Stomach smooth muscle (tissue), 2 donors: ENCODE measurements around the gene CD28.

Experiments
- H3K27ac ChIP-seq: one replicate; pipeline ENCODE4 v1.7.0; 2013; ENCODE audit warnings: mild to moderate bottlenecking, low read length, inconsistent platforms
- H3K27me3 ChIP-seq, 2 donors: one replicate each; pipeline ENCODE4 v1.7.0; 2013; ENCODE audit warnings: low read length in 2 of 2; ENCODE audit not compliant: insufficient read depth in 2 of 2, control insufficient read depth in 1 of 2
- H3K36me3 ChIP-seq, 2 donors: one replicate each; pipeline ENCODE4 v1.7.0; 2013; ENCODE audit warnings: low read length in 2 of 2; ENCODE audit not compliant: control insufficient read depth in 2 of 2, insufficient read depth in 2 of 2
- H3K4me1 ChIP-seq: one replicate; pipeline ENCODE4 v1.7.0; 2013; ENCODE audit warnings: low read length; ENCODE audit not compliant: control insufficient read depth, insufficient read depth
- H3K4me3 ChIP-seq, 2 donors: one replicate each; pipeline ENCODE4 v1.7.0; 2013; ENCODE audit warnings: low read length in 2 of 2
- H3K9ac ChIP-seq, 2 donors: one replicate each; pipeline ENCODE4 v1.7.0; 2013; ENCODE audit warnings: low read length in 2 of 2, mild to moderate bottlenecking in 1 of 2
- H3K9me3 ChIP-seq, 2 donors: one replicate each; pipeline ENCODE4 v1.7.0; 2013; ENCODE audit warnings: low read length in 2 of 2; ENCODE audit not compliant: control insufficient read depth in 2 of 2
- donor health status: healthy.
- donor health status: Pancreatic carcinoma.

The CD28 gene

GRCh38 chr2:203748331-203749126, 42.1 kb downstream of the CD28 start:
- Histone ChIP-seq H3K4me1 (no peaks in the 10 kb centered on the region), H3K27ac (no peak overlapping the region), H3K9me3 (no peaks in the 10 kb centered on the region), H3K36me3 (no peaks in the 10 kb centered on the region), H3K4me3 (no peak overlapping the region), H3K27me3 (no peaks in the 10 kb centered on the region), H3K9ac (no peak overlapping the region)

DNA sequence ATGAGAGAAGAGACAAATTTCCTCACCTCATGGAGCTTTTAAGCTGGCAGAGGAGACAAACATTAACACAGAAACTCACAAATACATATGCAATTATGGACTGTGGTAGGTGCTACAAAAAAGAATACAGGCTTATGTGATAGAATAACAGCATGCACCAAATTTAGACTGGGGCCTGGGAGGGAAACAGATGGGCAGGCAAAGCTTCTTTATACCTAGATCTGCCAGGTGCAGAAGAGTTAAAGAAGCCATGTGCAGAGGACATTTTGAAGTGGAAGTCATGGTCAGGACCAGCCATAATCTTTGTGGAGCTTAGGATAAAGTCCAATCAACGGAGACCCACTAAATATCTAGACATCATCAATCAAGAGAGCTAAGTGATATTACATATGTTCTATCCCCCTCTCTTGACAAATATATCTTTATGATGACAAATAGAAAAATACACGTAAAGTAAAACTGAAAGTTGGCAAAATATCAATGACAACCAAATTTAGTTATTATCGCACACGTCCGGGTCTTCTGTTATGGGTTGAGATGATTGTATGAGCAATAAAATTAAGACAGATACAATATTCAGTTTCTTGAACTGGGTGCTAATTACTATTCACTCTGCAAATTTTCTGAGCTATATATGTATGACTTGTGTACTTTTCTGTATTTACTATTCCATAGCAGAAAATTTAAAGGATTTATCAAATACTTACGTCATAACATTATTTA, 44.1 kb downstream of the CD28 start:
- Histone ChIP-seq H3K9ac (no peak overlapping the region), H3K9me3 (no peaks in the 10 kb centered on the region), H3K4me1 (no peaks in the 10 kb centered on the region), H3K36me3 (no peaks in the 10 kb centered on the region), H3K4me3 (no peak overlapping the region), H3K27ac (no peak overlapping the region), H3K27me3 (no peaks in the 10 kb centered on the region)

- H3K36me3 ChIP-seq = no peaks in the 10 kb centered on the region
- H3K27me3 ChIP-seq = no peaks in the 10 kb centered on the region
- H3K9ac ChIP-seq = no peak overlapping the region
- H3K4me1 ChIP-seq = no peaks in the 10 kb centered on the region
- no peak overlapping the region for H3K27ac ChIP-seq
- peaks cover 0 to 8% of the 10 kb centered on the region in 2 donors for H3K9me3 ChIP-seq
- no peak overlapping the region for H3K4me3 ChIP-seq
Observed at GRCh38 chr2:203751685-203752271, 45.3 kb downstream of the CD28 start.

DNA sequence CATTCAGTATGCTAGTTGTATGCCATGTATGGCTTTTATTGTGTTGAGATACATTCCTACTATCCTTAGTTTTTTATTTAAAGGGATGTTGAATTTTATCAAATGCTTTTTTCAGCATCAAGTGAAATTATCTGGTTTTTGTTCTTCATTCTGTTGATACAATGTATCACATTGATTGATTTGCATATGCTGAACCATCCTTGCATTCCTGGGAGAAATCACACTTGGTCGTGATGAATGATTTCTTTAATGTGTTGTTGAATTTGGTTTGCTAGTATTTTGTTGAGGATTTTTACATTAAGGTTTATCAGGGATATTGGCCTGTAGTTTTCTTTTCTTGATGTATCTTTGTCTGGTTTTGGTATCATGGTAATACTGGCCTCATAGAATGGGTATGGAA, 49.7 kb downstream of the CD28 start:
- Histone ChIP-seq H3K9ac (no peak overlapping the region), H3K27ac (no peak overlapping the region), H3K9me3 (peaks cover 0 to 10% of the 10 kb centered on the region in 2 donors), H3K27me3 (no peaks in the 10 kb centered on the region), H3K4me3 (no peak overlapping the region), H3K4me1 (no peaks in the 10 kb centered on the region), H3K36me3 (no peaks in the 10 kb centered on the region)

- no peaks in the 10 kb centered on the region for H3K27me3 ChIP-seq
- H3K36me3 ChIP-seq = no peaks in the 10 kb centered on the region
- H3K9ac ChIP-seq = no peak overlapping the region
- no peak overlapping the region for H3K27ac ChIP-seq
- no peak overlapping the region for H3K4me3 ChIP-seq
- H3K9me3 ChIP-seq = peaks cover 0 to 10% of the 10 kb centered on the region in 2 donors
- H3K4me1 ChIP-seq = no peaks in the 10 kb centered on the region
Observed at GRCh38 chr2:203758841-203759689, 52.6 kb downstream of the CD28 start.

GRCh38 chr2:203759690-203760365, 53.4 kb downstream of the CD28 start:
- H3K27ac ChIP-seq = no peak overlapping the region
- H3K4me3 ChIP-seq = no peak overlapping the region
- no peak overlapping the region for H3K9ac ChIP-seq

GRCh38 chr2:203761121-203761520, 54.7 kb downstream of the CD28 start:
- Histone ChIP-seq H3K9me3 (peaks cover 0 to 7% of the 10 kb centered on the region in 2 donors), H3K9ac (no peak overlapping the region), H3K27ac (no peak overlapping the region), H3K4me1 (no peaks in the 10 kb centered on the region), H3K27me3 (no peaks in the 10 kb centered on the region), H3K36me3 (no peaks in the 10 kb centered on the region), H3K4me3 (no peak overlapping the region)

More at GRCh38 chr2:203759690-203760365, 53.4 kb downstream of the CD28 start:
- Histone ChIP-seq H3K27me3 (no peaks in the 10 kb centered on the region), H3K36me3 (no peaks in the 10 kb centered on the region), H3K4me1 (no peaks in the 10 kb centered on the region), H3K9me3 (peaks cover 0 to 10% of the 10 kb centered on the region in 2 donors)

- H3K27ac ChIP-seq = no peak overlapping the region
- no peaks in the 10 kb centered on the region for H3K27me3 ChIP-seq
- no peaks in the 10 kb centered on the region for H3K4me1 ChIP-seq
- no peak overlapping the region for H3K4me3 ChIP-seq
- H3K9ac ChIP-seq = no peak overlapping the region
- H3K9me3 ChIP-seq = peaks cover 0 to 2% of the 10 kb centered on the region in 2 donors
- no peaks in the 10 kb centered on the region for H3K36me3 ChIP-seq
Observed at GRCh38 chr2:203763241-203763937, 57.0 kb downstream of the CD28 start.

- H3K27ac ChIP-seq = no peak overlapping the region
- no peaks in the 10 kb centered on the region for H3K36me3 ChIP-seq
- no peak overlapping the region for H3K4me3 ChIP-seq
- no peaks in the 10 kb centered on the region for H3K4me1 ChIP-seq
- H3K27me3 ChIP-seq = no peaks in the 10 kb centered on the region
- no peaks in the 10 kb centered on the region for H3K9me3 ChIP-seq
- no peak overlapping the region for H3K9ac ChIP-seq
Observed at GRCh38 chr2:203763938-203764664, 57.7 kb downstream of the CD28 start.
